ENCODE results near the gene ADAT3.

Gene ADAT3

GRCh38 chr19:1905110-1905862 lies at the start of gene ADAT3, which contains the start of gene SCAMP4:
ADAT3 (plus strand) TSS chr19:1905399; CDS start chr19:1912048, 6,649 bp downstream.
SCAMP4 (plus strand) TSS chr19:1905399; CDS start chr19:1915020, 9,621 bp downstream.
- DNase-seq (ENCODE audit: low read depth), result peak; percentile 82

- no peak for DNase-seq (ENCODE audit: low read depth)
Observed at GRCh38 chr19:1855828-1856255, 49.4 kb upstream of the ADAT3 start.

- no peak for DNase-seq (ENCODE audit: low read depth)
Observed at GRCh38 chr19:1856345-1856697, 48.9 kb upstream of the ADAT3 start.

- no peak for DNase-seq (ENCODE audit: low read depth)
Observed at GRCh38 chr19:1856698-1857603, 48.2 kb upstream of the ADAT3 start.

GRCh38 chr19:1857648-1858326 lies 47.4 kb upstream of the ADAT3 start:
- DNase-seq (ENCODE audit: low read depth), result no peak

- no peak for DNase-seq (ENCODE audit: low read depth)
Observed at GRCh38 chr19:1858412-1859081, 46.7 kb upstream of the ADAT3 start.

- DNase-seq (ENCODE audit: low read depth), result no peak
Observed at GRCh38 chr19:1859331-1859781, 45.8 kb upstream of the ADAT3 start.

GRCh38 chr19:1860042-1860775 lies 45.0 kb upstream of the ADAT3 start:
- no peak for DNase-seq (ENCODE audit: low read depth)

- no peak for DNase-seq (ENCODE audit: low read depth)
Observed at GRCh38 chr19:1860821-1861598, 44.2 kb upstream of the ADAT3 start.

- DNase-seq (ENCODE audit: low read depth), result no peak
Observed at GRCh38 chr19:1861599-1862031, 43.6 kb upstream of the ADAT3 start.

- no peak for DNase-seq (ENCODE audit: low read depth)
Observed at GRCh38 chr19:1862068-1862423, 43.2 kb upstream of the ADAT3 start.

GRCh38 chr19:1862424-1863327 lies 42.5 kb upstream of the ADAT3 start:
- no peak for DNase-seq (ENCODE audit: low read depth)

GRCh38 chr19:1863328-1863637 lies 41.9 kb upstream of the ADAT3 start, which contains the start of gene KLF16:
KLF16 (minus strand) TSS chr19:1863579; CDS start chr19:1863497, 82 bp downstream.
- no peak for DNase-seq (ENCODE audit: low read depth)

- DNase-seq (ENCODE audit: low read depth), result peak; percentile 53
Observed at GRCh38 chr19:1863638-1864479, 41.3 kb upstream of the ADAT3 start.

- DNase-seq (ENCODE audit: low read depth), result no peak
Observed at GRCh38 chr19:1864480-1865171, 40.6 kb upstream of the ADAT3 start.

GRCh38 chr19:1865172-1866010 lies 39.8 kb upstream of the ADAT3 start:
- DNase-seq (ENCODE audit: low read depth), result no peak

Measured in HS-5 (cell line).